ENCODE data around the gene NCOA5. TPM values are rescaled to one million over a fixed set of nuclear protein-coding genes. Genes with fewer than 3 reads are reported as not detected.

Gene NCOA5
- total and polyA plus RNA-seq, 9 of the 15 experiments (the other 6 are each of a cell fraction or from before 2014, with no cell fraction given), result 3.9 to 22.8 (median 13.8) TPM

DNA sequence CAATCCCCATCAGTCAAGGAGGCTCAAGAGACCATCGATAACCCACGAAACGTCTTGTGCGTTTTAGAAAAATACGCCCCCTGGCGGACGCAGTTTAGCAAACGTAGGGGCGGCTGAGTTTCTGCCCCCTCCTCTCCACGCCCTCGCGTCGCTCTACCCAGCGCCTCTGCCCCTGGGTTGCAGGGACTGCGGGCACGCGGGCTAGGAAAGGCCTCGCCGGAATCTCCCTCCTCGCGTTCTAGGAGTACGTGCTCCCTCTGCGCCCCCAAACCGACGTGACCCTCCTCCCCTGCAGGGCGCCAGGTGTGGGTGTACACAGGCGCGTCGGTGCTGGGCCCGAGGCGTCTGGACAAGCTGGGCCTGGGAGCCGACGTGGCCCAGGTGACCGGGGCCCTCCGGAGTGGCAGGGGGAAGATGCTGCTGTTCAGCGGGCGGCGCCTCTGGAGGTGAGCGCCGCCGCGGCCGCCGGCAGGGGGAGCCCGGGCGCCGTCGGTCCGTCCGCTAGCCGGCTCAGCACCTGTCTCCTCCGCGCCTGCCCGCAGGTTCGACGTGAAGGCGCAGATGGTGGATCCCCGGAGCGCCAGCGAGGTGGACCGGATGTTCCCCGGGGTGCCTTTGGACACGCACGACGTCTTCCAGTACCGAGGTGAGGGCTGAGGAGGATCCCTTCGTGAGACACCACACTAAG lies 75.8 kb downstream of the NCOA5 start:
- H3K9ac ChIP-seq (ENCODE audit: insufficient read depth in 1 of 2, low read depth in 2 of 2, low read length in 2 of 2), result peak overlapping the region in 1 of 2 experiments; percentile 72; a peak in 2 of 4 replicates
- ChIA-PET CTCF (ENCODE audit: low intra/inter-chr PET ratio) (interaction anchor here (0.6 to 2.2 kb wide), 8 partner anchors 9 to 335 kb away, joined by 3 to 18 read pairs (median 4); partner anchors contain the start of gene NCOA5), POLR2A (interaction anchor here (0.5 to 1.4 kb wide), 4 partner anchors 12 to 91 kb away, joined by 3 to 6 read pairs (median 4); no protein-coding TSS in a partner anchor)
- H4K20me1 ChIP-seq (replicated peaks; ENCODE audit: control insufficient read depth, insufficient read depth, low read length), result 0 out of 2 replicates have a peak, but pooled peaks cover 2% of the 10 kb centered on the region
- no peaks in the 10 kb centered on the region for H3K9me1 ChIP-seq (ENCODE audit: control insufficient read depth, insufficient read depth, low read length)
- intact Hi-C loops (cut with micrococcal nuclease) (loop anchor here (2.0 kb wide), 1 partner anchor 27 kb away; no protein-coding TSS in a partner anchor), in situ Hi-C loops (cut with MboI) (no loop called here)
- peak overlapping the region; percentile 38 for H3K4me3 ChIP-seq
- no peaks in the 10 kb centered on the region for H3K9me3 ChIP-seq (replicated peaks; ENCODE audit: control insufficient read depth, insufficient read depth, low read depth, low read length)
- peaks cover 11 to 25% of the 10 kb centered on the region in 2 experiments; a peak in 4 of 5 replicates for H3K27me3 ChIP-seq (ENCODE audit: control insufficient read depth in 2 of 2, insufficient read depth in 2 of 2, low read length in 2 of 2)
- peak overlapping the region; percentile 92 for H2AFZ ChIP-seq (ENCODE audit: low read depth, low read length)
- peak; percentile 80 for FAIRE-seq
- peaks cover 0 to 37% of the 10 kb centered on the region in 2 experiments; a peak in 2 of 5 replicates for H3K4me1 ChIP-seq (replicated peaks in 1 of 2; ENCODE audit: control insufficient read depth in 2 of 2, insufficient read depth in 2 of 2, low read length in 2 of 2)
- peak overlapping the region; percentile 77 for H3K4me2 ChIP-seq (ENCODE audit: insufficient read depth, low read length)
- 2% methylated on average over 64 of the region's 67 CpGs for WGBS (ENCODE audit: insufficient coverage, low coverage, missing lambda C conversion rate)
- no peak overlapping the region for H3K27ac ChIP-seq (ENCODE audit: extremely low read depth, low read depth, low read length)
- no peaks in the 10 kb centered on the region for H3K79me2 ChIP-seq (ENCODE audit: control insufficient read depth, insufficient read depth, low read length)
- DNase-seq (ENCODE audit: extremely low read depth in 1 of 4, low spot score in 3 of 4), result peak; percentile 77 to 86 (median 79)
- H3K36me3 ChIP-seq (ENCODE audit: control insufficient read depth, insufficient read depth, low read length), result no peaks in the 10 kb centered on the region
- ATAC-seq, result peak; percentile 90
- no TSS peak for BruUV-seq (replicated peaks)
- TF ChIP-seq MTA2 (IDR thresholded peaks at IDR 0.05; ENCODE audit: low read depth) (no peak), KLF1 (tag; IDR thresholded peaks at IDR 0.05) (no peak), ERF (CRISPR knock-in tag; IDR thresholded peaks at IDR 0.05) (no peak), RNF2 (IDR thresholded peaks at IDR 0.05) (0 out of 2 replicates have a peak, but pooled peaks have one; percentile 41), CEBPG (CRISPR knock-in tag; IDR thresholded peaks at IDR 0.05) (no peak), CEBPG (tag; conservative IDR thresholded peaks at IDR 0.05 in 1 of 2, IDR thresholded peaks at IDR 0.05 in 1 of 2) (no peak), ZNF165 (CRISPR knock-in tag; IDR thresholded peaks at IDR 0.05; ENCODE audit: borderline replicate concordance) (no peak), MAFK (IDR thresholded peaks at IDR 0.05; ENCODE audit: low read length) (no peak), SMC3 (conservative IDR thresholded peaks at IDR 0.05; ENCODE audit: insufficient read depth, low read depth, low read length) (peak; percentile 45), YY1 (IDR thresholded peaks at IDR 0.05; ENCODE audit: borderline replicate concordance in 1 of 3, control insufficient read depth in 1 of 3, extremely low read depth in 1 of 3, insufficient read depth in 3 of 3, insufficient read length in 1 of 3, insufficient replicate concordance in 2 of 3, low read depth in 1 of 3, low read length in 2 of 3) (peak in 1 of 3 experiments; percentile 24), ZNF589 (CRISPR knock-in tag; IDR thresholded peaks at IDR 0.05; ENCODE audit: low read depth) (no peak), SAFB (IDR thresholded peaks at IDR 0.05; ENCODE audit: borderline replicate concordance, low read depth, low read length) (peak; percentile 38; the same call in 1 of the 2 replicates), CHD2 (IDR thresholded peaks at IDR 0.05; ENCODE audit: low read depth, low read length) (no peak)
- TF ChIP-seq, protein P1, sequence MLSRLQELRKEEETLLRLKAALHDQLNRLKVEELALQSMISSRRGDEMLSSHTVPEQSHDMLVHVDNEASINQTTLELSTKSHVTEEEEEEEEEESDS (CRISPR knock-in tag; IDR thresholded peaks at IDR 0.05), result no peak
- TF ChIP-seq, protein P2, sequence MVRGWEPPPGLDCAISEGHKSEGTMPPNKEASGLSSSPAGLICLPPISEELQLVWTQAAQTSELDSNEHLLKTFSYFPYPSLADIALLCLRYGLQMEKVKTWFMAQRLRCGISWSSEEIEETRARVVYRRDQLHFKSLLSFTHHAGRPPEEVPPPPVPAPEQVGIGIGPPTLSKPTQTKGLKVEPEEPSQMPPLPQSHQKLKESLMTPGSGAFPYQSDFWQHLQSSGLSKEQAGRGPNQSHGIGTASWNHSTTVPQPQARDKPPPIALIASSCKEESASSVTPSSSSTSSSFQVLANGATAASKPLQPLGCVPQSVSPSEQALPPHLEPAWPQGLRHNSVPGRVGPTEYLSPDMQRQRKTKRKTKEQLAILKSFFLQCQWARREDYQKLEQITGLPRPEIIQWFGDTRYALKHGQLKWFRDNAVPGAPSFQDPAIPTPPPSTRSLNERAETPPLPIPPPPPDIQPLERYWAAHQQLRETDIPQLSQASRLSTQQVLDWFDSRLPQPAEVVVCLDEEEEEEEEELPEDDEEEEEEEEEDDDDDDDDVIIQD (CRISPR knock-in tag; IDR thresholded peaks at IDR 0.05), result no peak
- TF ChIP-seq, protein P3, sequence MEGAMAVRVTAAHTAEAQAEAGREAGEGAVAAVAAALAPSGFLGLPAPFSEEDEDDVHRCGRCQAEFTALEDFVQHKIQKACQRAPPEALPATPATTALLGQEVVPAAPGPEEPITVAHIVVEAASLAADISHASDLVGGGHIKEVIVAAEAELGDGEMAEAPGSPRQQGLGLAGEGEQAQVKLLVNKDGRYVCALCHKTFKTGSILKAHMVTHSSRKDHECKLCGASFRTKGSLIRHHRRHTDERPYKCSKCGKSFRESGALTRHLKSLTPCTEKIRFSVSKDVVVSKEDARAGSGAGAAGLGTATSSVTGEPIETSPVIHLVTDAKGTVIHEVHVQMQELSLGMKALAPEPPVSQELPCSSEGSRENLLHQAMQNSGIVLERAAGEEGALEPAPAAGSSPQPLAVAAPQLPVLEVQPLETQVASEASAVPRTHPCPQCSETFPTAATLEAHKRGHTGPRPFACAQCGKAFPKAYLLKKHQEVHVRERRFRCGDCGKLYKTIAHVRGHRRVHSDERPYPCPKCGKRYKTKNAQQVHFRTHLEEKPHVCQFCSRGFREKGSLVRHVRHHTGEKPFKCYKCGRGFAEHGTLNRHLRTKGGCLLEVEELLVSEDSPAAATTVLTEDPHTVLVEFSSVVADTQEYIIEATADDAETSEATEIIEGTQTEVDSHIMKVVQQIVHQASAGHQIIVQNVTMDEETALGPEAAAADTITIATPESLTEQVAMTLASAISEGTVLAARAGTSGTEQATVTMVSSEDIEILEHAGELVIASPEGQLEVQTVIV (CRISPR knock-in tag; IDR thresholded peaks at IDR 0.05; ENCODE audit: borderline replicate concordance), result no peak
